HCT116 (cell line): ENCODE results near the gene CDCA4.

Source experiments
- CTCF ChIP-seq, 3 experiments: fragments of 200-600 bp in 1 of 3; sonication (generic) in 1 of 3; IDR thresholded peaks in 2 of 3; conservative IDR thresholded peaks in 1 of 3; 2 replicates each; pipeline ENCODE4 v1.5.1; 2012 to 2017; ENCODE audit warnings: low read depth in 2 of 3, low read length in 2 of 3, antibody characterized with exemption in 1 of 3, borderline replicate concordance in 1 of 3, control low read depth in 1 of 3, mild to moderate bottlenecking in 1 of 3, mixed read lengths in 1 of 3, mixed run types in 1 of 3, moderate library complexity in 1 of 3; ENCODE audit not compliant: insufficient read depth in 1 of 3
- POLR2A ChIP-seq: IDR thresholded peaks from 2 replicates; pipeline ENCODE4 v1.7.0; 2011; ENCODE audit warnings: borderline replicate concordance; ENCODE audit not compliant: insufficient read depth, insufficient read length; ENCODE audit errors: extremely low read depth
- ZBTB33 ChIP-seq: IDR thresholded peaks from 2 replicates; pipeline ENCODE4 v1.6.1; 2011; ENCODE audit warnings: mild to moderate bottlenecking, low read length, moderate library complexity; ENCODE audit not compliant: insufficient replicate concordance; ENCODE audit errors: extremely low read depth

GRCh38 chr14:105056303-105056831 lies 35.5 kb upstream of the CDCA4 start:
- TF ChIP-seq CTCF (IDR thresholded peaks at IDR 0.05 in 2 of 3, conservative IDR thresholded peaks at IDR 0.05 in 1 of 3; ENCODE audit: borderline replicate concordance in 1 of 3, insufficient read depth in 1 of 3, low read depth in 2 of 3, low read length in 2 of 3): no peak
- TF ChIP-seq POLR2A: no peak
- TF ChIP-seq ZBTB33: no peak
